ENCODE data around the gene FIZ1.

DNA sequence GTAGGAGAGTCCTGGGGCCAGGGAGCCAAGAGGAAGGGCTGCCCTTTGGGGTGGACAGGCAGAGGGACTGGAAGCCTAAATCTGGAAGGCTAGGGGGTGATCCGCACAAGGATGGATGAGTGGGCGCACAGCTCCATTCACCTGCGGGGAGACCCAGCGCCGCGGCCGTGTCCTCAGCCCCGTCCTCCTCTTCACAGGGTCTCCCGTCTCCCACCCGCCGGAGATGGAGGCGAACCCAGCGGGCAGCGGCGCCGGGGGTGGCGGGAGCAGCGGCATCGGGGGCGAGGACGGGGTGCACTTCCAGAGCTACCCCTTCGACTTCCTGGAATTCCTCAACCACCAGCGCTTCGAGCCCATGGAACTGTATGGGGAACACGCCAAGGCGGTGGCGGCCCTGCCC, 14.1 kb upstream of the FIZ1 start:
- TF ChIP-seq HDGF (IDR thresholded peaks at IDR 0.05; ENCODE audit: borderline replicate concordance) (no peak), ELF4 (IDR thresholded peaks at IDR 0.05) (no peak), BHLHE40 (IDR thresholded peaks at IDR 0.05; ENCODE audit: borderline replicate concordance) (no peak), ZNF384 (IDR thresholded peaks at IDR 0.05) (no peak), FOXA1 (IDR thresholded peaks at IDR 0.05) (no peak), PKNOX1 (IDR thresholded peaks at IDR 0.05) (no peak), SP1 (IDR thresholded peaks at IDR 0.05) (no peak)

All from HEK293T (cell line).